HL-60 (cell line): ENCODE data around the gene WDR38.

Experiments used
- DNase-seq, 2 experiments: peaks; one replicate each; pipeline ENCODE4 v3.0.0-alpha.2; 2010 to 2020; ENCODE audit warnings: low read depth in 1 of 2, low spot score in 1 of 2
- H3K27ac ChIP-seq: fragments of 250-450 bp; sonication (Bioruptor Pico); replicated peaks from 2 replicates; pipeline ENCODE4 v1.5.1; 2020; ENCODE audit warnings: mild to moderate bottlenecking, moderate library complexity
- H3K27me3 ChIP-seq: fragments of 250-450 bp; sonication (Bioruptor Pico); 2 replicates; pipeline ENCODE4 v1.5.1; 2021; ENCODE audit warnings: mild to moderate bottlenecking, moderate library complexity; ENCODE audit not compliant: insufficient read depth, poor library complexity, severe bottlenecking
- H3K4me3 ChIP-seq: replicated peaks from 2 replicates; pipeline ENCODE4 v1.5.1; 2011; ENCODE audit warnings: mild to moderate bottlenecking, control low read depth, low read length; ENCODE audit not compliant: insufficient read depth
- GABPA ChIP-seq: IDR thresholded peaks from 2 replicates; pipeline ENCODE4 v1.6.1; 2012; ENCODE audit warnings: low read depth
- POLR2AphosphoS5 ChIP-seq: IDR thresholded peaks from 2 replicates; pipeline ENCODE4 v1.6.1; 2012; ENCODE audit warnings: low read depth
- SPI1 ChIP-seq: IDR thresholded peaks from 2 replicates; pipeline ENCODE4 v1.6.1; 2012; ENCODE audit warnings: low read depth, mild to moderate bottlenecking, borderline replicate concordance
- TF ChIP-seq, protein P1 (sequence below): IDR thresholded peaks from 2 replicates; pipeline ENCODE4 v1.6.1; 2012; ENCODE audit warnings: low read depth; ENCODE audit not compliant: insufficient replicate concordance
- TF ChIP-seq, protein P2 (sequence below): IDR thresholded peaks from one replicate; pipeline ENCODE4 v1.5.1; 2011; ENCODE audit warnings: low read length, control low read depth, inconsistent platforms; ENCODE audit not compliant: insufficient read depth

Gene WDR38

DNA sequence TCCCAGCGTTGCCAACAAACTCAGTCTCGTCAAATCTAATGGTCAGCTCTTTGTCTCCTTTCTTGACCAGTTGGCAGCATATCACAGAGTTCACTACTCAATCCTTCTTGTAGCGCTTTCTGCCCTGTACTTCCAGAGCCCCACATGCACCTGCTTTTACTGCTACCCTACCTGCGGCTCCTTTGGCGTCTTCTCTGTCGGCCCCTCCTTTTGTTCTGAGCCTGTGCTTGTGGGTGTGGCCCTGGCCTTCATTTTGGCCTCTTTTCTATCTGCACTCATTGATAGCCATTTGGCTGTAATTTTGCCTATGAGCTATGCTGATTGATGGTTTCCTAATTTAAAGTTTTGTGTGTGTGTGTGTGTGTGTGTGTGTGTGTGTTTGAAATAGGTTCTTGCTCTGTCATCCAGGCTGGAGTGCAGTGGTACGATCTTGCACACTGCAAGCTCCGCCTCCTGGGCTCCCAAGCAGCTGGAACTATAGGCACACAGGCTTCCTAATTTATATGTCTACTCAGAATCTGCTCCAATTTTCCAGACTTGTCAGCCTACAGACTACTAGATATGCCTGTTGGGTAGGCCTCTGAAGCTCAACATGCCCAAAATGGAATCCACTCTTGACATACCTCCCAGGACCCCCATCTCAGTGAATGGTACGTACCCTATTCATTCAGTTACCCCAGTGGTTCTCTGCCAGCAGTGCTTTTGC is 40.9 kb downstream of the WDR38 start:
- DNase-seq = no peak
- no peaks in the 10 kb centered on the region for H3K27me3 ChIP-seq
- no peak for TF ChIP-seq SPI1
- TF ChIP-seq GABPA = no peak
- TF ChIP-seq, protein P1, sequence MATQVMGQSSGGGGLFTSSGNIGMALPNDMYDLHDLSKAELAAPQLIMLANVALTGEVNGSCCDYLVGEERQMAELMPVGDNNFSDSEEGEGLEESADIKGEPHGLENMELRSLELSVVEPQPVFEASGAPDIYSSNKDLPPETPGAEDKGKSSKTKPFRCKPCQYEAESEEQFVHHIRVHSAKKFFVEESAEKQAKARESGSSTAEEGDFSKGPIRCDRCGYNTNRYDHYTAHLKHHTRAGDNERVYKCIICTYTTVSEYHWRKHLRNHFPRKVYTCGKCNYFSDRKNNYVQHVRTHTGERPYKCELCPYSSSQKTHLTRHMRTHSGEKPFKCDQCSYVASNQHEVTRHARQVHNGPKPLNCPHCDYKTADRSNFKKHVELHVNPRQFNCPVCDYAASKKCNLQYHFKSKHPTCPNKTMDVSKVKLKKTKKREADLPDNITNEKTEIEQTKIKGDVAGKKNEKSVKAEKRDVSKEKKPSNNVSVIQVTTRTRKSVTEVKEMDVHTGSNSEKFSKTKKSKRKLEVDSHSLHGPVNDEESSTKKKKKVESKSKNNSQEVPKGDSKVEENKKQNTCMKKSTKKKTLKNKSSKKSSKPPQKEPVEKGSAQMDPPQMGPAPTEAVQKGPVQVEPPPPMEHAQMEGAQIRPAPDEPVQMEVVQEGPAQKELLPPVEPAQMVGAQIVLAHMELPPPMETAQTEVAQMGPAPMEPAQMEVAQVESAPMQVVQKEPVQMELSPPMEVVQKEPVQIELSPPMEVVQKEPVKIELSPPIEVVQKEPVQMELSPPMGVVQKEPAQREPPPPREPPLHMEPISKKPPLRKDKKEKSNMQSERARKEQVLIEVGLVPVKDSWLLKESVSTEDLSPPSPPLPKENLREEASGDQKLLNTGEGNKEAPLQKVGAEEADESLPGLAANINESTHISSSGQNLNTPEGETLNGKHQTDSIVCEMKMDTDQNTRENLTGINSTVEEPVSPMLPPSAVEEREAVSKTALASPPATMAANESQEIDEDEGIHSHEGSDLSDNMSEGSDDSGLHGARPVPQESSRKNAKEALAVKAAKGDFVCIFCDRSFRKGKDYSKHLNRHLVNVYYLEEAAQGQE = no peak
- H3K4me3 ChIP-seq = no peak overlapping the region
- H3K27ac ChIP-seq = no peak overlapping the region

DNA sequence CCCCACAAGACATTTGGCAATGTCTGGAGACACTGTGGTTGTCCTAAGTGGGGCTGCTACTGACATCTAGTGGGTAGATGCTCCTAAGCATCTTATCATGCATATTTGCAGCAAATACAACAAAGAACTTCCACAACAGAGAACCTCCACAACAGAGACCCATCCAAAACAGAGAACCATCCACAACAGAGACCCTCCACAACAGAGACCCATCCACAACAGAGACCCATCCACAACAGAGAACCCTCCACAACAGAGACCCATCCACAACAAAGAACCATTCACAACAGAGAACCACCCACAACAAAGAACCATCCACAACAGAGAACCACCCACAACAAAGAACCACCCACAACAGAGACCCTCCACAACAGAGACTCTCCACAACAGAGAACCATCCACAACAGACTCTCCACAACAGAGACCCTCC is 41.5 kb downstream of the WDR38 start:
- H3K27me3 ChIP-seq = no peaks in the 10 kb centered on the region
- peak in 1 of 2 experiments; percentile 59 for DNase-seq
- TF ChIP-seq, protein P1 = no peak
- TF ChIP-seq, protein P2, sequence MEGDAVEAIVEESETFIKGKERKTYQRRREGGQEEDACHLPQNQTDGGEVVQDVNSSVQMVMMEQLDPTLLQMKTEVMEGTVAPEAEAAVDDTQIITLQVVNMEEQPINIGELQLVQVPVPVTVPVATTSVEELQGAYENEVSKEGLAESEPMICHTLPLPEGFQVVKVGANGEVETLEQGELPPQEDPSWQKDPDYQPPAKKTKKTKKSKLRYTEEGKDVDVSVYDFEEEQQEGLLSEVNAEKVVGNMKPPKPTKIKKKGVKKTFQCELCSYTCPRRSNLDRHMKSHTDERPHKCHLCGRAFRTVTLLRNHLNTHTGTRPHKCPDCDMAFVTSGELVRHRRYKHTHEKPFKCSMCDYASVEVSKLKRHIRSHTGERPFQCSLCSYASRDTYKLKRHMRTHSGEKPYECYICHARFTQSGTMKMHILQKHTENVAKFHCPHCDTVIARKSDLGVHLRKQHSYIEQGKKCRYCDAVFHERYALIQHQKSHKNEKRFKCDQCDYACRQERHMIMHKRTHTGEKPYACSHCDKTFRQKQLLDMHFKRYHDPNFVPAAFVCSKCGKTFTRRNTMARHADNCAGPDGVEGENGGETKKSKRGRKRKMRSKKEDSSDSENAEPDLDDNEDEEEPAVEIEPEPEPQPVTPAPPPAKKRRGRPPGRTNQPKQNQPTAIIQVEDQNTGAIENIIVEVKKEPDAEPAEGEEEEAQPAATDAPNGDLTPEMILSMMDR = peak; percentile 19
- TF ChIP-seq GABPA = no peak
- no peak overlapping the region for H3K27ac ChIP-seq
- H3K4me3 ChIP-seq = no peak overlapping the region

DNA sequence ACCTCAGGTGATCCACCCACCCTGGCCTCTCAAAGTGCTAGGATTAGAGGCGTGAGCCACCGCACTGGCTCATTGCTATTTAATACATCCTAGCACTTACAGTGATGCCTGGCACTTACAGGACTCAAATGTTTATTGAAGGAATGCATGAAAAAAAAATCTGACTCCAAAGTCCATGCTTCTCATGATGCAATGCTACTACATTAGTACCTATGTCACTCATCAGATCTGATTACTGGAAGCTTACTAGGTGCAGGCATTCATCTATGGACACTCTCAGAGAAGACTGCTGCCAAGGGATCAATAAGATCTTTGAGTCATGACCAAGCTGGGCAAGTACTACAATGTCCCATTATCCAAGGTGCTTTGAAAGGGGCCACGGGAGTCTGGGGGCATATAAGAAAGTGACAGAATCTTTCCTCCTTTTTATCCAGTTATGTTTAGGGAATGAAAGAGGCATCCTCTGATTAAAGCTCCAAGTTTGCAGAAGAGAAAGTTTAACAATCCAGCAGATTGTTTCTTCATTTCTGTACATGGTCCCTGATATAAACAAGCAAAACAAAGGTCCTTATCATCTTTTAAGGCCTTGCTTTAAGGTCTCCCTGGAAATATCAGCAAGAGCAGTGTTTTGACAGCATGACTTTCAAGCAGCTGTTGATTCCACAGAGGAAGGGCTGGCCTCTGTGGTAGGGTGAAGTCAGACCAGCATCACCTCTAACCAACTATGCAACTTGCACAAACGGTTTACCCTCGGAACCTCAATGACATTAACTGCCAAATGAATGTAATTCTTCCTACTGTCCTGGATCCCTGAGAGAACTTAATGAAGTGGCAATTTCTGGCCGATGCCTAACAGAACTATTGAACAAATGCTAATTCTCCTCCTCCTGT is 44.6 kb downstream of the WDR38 start:
- Histone ChIP-seq H3K27ac (no peak overlapping the region), H3K4me3 (no peak overlapping the region), H3K27me3 (no peaks in the 10 kb centered on the region)
- TF ChIP-seq, protein P1 = no peak
- TF ChIP-seq SPI1 (no peak), POLR2AphosphoS5 (no peak), GABPA (no peak)
- TF ChIP-seq, protein P2 = no peak
- DNase-seq = no peak
